GM19351 (cell line): ENCODE data around the gene LIPE.

Experiments
- ATAC-seq: cut with Tn5 transposase; IDR thresholded peaks from one replicate; pipeline ENCODE4 v1.9.1; 2021; ENCODE audit warnings: mild to moderate bottlenecking, moderate library complexity; ENCODE audit not compliant: unreplicated experiment

LIPE gene

DNA sequence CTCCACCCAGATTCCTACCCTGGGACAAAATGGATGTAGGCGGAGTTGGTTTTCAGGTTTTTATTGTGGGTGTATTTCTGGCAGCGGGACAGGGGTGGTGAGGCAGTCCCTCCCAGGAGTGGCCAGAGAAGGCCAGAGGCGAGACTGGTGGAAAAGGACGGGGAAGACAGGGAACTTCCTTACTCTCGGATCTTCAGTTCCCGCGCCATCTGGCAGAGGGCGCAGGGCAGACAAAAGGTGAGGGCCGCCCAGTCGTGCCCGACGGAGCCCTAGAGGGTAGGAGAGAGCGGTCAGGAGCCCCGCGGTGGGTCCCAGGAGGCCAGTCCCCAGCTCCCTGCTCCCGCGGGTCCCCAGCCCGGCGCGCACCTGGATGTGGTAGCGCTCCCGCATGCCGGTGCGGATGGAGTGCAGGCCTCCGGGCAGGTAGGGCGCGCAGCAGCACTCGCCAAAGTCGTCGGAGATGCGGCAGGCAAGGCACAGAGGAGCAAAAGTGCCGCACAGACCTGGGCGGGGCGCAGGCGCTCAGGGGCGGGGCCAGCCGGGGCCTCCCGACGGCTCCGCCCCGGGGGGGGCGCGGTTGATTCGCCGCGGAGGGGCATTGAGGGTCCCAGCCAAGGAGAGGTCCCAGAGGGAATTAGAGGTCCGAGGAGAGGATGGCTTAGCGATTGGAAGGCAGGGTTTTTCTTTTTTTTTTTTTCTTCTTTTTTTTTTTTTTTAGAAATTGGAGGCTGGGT, 40.0 kb downstream of the LIPE start:
- ATAC-seq, result no peak

DNA sequence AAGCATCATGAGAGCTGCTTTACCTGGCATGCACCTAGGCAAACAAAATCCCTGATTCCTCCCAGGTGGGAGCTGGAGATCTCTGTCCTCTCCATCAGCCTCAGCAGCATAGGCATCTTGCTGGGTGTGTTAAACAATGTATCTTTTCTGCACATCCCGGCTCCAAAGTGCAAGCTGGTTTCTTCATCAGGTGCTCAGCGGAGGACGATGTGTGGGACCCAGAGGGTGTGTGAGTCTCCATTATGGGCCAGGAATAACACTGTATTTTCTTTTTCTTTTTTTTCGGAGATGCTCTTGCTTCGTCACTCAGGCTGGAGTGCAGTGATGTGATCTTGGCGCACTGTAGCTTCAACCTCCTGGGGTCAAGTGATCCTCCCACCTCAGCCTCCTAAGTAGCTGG, 47.0 kb downstream of the LIPE start:
- no peak for ATAC-seq

DNA sequence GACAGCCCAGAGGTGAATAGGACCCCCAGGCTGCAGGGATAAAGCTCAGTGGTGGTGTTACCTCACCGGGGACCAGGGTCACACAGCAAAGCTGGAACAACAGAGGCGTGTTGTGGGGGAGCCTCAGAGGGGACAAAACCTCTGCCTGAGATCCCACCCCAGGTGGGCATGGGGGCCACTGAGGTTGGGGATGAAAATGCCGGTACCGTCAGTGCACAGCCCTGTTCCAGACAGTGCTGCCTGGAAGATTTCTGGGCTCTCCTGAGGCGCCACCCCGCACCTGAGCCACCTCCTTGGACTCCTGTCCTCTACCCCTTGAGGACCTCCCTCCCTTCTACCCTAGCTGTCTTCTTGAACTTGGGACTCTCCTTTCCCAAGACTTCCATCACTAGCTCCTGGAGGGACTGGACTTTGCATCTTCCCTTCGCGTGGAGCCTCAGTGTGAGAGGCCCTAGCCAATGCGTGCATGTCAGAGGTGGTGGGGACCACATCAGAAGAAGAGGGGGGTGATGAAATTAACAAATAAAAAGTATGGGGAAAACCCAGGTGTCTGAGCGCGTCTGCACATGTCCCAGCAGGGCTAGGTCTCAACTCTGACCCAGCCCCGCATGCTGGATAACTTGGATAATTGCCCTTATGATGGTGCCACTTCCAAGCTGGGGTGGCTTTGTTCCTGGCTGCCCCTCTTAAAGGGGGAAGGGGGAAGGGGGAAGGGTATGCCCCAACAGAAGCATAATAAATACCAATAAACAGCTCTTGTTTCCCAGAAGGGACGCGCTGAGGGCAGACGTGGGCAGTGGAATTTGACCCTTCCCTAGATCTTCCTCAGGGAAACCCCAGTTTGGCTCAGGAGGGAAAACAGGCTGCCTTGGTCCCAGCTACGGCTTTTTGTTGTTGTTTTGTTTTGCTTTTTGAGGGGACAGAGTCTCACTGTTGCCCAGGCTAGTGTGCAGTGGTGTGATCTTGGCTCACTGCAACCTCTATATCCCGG, 48.7 kb downstream of the LIPE start:
- no peak for ATAC-seq

DNA sequence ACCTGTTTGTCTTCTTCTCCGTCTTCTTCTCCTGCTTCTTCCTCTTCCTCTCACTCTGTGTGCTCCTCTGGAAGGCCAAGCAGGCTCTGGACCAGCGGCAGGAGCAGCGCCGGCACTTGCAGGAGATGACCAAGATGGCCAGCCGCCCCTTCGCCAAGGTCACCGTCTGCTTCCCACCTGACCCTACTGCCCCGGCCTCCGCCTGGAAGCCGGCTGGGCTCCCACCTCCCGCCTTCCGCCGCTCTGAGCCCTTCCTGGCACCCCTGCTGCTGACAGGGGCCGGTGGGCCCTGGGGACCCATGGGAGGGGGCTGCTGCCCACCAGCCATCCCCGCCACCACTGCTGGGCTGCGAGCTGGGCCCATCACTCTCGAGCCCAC, 51.0 kb downstream of the LIPE start:
- ATAC-seq, result no peak

DNA sequence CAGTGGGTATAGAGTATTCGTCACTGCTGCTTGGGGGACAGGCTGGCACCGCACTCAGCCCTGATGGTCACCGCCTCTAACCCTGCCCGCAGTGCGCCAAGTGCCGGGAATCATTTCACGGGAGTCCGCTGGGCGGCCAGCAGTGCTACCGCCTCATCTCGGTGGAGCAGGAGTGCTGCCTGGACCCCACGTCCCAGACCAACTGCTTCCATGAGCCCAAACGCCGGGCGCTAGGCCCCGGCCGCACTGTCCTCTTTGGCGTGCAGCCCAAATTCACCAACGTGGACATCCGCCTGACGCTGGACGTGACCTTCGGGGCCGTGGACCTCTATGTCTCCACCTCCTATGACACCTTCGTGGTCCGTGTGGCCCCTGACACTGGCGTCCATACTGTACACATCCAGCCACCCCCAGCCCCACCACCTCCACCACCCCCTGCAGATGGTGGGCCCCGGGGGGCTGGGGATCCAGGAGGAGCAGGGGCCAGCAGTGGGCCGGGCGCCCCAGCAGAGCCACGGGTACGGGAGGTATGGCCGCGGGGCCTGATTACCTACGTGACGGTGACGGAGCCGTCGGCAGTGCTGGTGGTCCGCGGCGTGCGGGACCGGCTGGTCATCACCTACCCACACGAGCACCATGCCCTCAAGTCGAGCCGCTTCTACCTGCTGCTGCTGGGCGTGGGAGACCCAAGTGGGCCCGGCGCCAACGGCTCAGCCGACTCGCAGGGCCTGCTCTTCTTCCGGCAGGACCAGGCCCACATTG, 51.6 kb downstream of the LIPE start:
- ATAC-seq, result no peak

DNA sequence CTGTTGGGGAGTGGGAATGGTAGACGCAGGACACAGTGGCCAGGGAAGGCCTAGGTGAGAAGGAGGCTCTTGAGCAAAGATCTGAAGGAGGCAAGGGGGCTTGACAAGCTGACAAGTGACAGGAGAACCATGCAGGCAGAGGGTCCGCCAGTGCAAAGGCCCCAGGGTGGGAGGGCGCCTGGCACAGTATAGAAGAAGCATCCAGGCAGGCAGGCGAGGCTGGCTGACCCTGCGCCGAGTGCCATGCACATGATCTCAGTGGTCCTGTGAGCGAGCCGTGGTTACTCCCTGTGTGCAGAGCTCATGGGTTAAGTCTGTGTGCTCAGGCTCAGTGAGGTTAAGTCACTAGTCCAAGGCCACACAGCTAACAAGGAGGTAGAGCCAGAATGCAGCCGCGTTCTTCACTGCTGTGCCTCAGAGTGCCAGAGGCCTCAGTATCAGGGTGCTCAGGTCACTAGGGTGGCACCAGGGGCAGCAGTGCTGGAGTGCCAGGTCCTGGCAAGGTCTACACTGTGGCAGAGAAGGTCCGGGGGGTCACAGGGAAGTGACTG, 52.3 kb downstream of the LIPE start:
- ATAC-seq, result no peak

DNA sequence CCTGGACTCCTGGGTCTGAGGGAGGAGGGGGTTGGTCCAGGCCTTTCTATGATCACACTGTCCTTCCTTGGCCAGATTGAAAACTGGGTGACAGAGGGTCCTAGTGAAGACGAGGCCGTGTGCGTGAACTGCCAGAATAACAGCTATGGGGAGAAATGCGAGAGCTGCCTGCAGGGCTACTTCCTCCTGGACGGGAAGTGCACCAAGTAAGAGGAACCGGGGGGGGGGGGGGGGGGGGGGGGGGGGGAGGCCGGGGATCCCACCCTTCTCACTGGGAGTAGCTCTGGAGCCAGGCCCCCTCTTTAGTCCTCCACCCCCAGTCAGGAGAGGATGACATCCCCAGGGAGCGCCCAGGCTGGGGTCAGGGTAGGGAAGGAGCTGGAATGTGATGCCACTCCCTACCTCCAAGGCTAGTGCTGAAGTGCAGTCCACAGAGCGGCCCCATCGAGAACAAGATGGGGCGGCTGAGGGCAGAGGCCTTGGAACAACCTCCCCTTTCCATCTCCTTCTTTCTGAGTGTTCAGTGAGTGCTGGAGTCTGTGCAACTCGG, 56.5 kb downstream of the LIPE start:
- no peak for ATAC-seq

DNA sequence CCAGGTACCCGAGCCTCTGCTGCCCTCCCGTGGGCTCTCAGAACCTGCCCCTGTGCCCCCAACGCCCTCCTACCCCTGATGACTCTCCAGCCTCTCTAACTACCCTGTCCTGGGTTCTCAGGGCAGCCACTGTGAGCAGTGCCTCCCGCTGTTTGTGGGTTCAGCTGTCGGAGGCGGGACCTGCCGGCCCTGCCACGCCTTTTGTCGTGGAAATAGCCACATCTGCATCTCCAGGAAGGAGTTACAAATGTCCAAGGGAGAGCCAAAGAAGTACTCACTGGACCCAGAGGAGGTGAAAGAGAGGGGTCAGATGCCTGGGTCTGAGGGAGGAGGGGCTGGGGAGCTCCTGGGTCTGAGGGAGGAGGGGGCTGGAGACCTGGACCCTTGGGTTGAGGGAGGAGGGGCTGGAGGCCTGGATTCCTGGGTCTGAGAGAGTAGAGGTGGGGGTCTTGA, 57.1 kb downstream of the LIPE start:
- no peak for ATAC-seq

DNA sequence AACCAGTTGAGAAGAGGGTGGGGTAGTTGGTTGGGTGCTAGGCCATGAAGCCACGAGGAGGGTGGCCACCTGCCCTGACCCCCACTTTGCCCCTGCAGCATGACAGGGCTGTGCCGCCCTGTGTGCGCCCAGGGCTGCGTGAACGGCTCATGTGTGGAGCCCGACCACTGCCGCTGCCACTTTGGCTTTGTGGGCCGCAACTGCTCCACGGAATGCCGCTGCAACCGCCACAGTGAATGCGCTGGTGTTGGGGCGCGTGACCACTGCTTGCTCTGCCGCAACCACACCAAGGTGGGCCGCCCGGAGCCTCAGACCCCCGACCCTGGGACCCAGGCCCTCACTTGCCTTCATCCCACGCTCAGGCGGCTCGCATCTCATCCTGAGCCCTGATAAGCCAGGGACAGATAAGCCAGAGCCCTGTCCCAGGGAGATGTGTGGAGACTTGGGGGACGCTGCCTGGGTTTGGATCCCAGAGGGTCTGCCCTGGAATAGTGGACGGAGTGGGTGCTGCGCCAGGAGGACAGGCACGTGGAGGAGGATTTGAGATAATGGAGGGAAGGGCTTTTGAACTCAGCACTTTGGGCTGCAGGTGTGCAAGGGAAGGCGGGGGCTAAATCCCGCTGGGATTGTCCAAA, 57.6 kb downstream of the LIPE start:
- ATAC-seq, result no peak

DNA sequence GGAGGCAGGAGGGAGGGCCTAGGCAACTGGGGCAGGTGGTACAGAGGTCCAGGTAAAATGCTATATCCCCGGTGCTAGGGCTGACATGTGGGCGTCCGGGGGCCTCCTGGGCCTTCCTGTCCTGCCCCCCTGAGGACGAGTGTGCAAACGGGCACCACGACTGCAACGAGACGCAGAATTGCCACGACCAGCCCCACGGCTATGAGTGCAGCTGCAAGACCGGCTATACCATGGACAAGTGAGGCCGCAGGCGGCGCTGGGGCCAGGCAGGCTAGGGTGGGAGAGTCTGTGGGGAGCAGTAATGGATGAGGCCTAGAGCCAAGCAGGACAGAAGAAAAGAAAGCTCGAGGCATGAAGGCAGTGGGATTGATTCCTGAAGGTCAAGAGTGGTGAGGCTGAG, 58.4 kb downstream of the LIPE start:
- ATAC-seq, result no peak

DNA sequence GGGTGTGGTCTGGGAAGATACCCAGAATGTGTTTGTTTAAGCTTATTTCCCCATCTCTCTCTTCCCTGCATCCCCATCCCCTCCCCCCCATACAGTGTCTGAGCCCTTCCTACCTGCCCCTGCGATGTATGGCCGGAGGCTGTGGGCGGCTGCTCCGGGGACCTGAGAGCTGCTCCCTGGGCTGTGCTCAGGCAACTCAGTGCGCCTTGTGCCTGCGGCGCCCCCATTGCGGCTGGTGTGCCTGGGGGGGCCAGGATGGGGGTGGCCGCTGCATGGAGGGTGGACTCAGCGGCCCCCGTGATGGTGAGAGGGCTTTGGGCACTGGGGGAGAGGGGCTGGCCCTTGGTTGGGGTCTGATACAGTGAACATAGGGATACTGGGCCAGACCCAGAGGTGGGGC, 58.8 kb downstream of the LIPE start:
- no peak for ATAC-seq

DNA sequence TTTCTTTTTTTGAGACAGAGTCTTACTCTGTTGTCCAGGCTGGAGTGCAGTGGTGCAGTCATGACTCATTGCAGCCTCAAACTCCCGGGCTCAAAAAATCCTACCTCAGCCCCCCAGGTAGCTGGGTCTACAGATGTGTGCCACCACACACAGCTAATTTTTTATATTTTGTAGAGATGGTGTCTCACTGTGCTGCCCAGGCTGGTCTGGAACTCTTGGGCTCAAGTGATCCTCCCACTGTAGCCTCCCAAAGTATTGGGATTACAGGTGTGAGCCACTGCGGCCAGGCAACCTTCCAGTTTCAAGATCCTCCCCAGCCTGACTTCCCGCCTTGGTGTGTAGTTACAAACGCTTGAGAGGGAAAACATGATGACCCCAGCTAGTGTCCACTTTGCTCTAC, 59.3 kb downstream of the LIPE start:
- ATAC-seq, result no peak

DNA sequence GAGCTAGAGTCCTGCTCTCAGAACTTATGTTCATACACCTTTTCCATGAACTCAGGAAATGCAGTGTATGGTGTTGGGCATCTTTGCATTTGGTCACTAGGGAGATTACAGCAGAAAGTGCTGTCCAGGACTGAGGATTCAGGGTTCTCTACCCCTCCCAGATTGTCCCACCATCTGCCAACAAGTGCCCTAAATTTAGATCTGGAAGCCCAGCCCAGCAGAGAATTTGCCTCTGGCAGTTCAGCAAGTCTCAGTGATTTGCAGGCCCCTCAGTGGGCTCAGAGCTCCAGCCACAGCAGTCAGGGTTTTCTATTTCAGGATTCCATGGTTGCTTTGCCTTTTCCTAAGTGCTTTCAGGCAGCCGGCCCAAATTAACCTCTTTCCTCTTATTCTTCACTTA, 60.5 kb downstream of the LIPE start:
- ATAC-seq, result no peak

DNA sequence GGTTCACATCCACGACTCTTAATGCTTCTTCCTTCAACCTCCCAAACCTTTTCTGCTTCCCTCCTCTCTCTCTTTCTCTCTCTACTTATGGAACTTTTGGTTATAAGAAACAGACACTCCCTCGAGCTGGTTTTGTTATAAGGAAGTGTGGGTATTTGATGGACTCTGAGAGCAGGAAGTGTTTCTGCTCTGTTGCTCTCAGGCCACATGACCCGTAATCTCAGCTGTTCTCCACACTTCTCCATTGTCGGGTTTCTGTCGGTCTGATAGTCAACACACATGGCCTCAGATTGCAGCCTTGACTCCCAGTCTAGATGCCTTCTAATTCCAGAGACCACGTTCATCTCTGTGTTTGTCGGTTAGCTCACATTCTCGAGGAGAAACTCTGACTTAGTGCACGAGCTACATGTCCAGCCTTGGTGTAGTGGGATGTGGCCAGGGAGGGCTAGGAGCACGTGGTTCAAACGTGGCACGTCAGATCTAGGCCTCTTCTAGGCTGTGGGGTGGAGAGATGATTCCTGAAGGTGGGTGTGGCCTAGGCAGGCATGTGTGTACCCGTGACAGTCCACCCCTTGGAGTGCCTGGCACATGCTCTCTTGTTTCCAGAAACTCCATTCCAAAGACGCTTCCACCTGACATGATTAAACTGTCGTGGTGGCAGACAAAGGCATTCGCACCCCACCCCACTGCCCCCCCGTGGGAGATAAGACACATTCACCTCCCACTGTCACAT, 63.4 kb downstream of the LIPE start:
- ATAC-seq, result no peak

DNA sequence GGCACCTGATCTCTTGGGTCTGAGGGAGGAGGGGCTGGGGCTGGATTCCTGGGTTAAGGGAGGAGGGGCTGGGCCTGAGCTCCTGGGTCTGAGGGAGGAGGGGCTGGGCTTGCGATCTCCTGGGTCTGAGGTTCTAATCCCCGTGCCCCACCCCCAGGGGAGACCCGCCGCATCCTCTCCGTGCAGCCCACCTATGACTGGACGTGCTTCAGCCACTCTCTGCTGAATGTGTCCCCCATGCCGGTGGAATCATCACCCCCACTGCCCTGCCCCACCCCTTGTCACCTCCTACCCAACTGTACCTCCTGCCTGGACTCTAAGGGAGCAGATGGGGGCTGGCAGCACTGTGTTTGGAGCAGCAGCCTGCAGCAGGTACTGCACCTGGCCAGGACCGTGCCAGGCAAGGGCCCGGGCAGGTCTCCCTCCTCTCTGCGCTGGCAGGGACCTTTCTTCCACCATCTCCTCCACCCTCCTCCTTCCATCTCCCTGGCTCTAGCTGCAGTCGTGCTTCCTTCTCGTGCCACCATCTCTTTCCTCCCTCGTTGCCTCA, 64.2 kb downstream of the LIPE start:
- ATAC-seq, result no peak

DNA sequence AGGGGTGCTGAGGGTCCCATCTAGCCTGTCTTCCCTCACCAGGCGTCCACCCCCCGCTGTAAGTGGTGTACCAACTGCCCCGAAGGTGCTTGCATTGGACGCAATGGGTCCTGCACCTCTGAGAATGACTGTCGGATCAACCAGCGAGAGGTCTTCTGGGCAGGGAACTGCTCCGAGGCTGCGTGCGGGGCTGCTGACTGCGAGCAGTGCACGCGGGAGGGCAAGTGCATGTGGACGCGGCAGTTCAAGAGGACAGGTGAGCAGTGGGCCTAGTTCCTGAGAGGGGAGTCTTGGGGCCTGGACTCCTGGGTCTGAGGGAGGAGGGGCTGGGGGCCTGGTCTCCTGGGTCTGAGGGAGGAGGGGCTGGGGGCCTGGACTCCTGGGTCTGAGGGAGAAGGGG, 64.8 kb downstream of the LIPE start:
- no peak for ATAC-seq

DNA sequence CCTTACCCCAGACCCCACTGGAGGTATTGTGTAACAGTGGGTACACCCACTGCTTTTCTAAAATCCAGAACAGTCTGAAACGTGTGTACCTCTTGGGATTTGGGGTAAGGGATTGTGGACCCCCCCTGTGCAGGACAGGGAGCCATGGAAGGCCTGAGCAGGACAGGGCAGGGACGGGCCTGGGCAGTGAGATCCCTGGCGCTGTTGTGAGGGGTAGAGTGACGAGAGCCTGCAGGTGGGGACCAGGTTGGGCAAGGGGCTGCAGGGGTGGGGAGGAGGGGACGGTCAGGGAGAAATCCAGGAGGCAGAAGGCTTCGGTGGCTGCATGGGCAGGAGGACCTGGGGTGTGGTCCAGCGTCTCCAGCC, 65.7 kb downstream of the LIPE start:
- ATAC-seq, result no peak

DNA sequence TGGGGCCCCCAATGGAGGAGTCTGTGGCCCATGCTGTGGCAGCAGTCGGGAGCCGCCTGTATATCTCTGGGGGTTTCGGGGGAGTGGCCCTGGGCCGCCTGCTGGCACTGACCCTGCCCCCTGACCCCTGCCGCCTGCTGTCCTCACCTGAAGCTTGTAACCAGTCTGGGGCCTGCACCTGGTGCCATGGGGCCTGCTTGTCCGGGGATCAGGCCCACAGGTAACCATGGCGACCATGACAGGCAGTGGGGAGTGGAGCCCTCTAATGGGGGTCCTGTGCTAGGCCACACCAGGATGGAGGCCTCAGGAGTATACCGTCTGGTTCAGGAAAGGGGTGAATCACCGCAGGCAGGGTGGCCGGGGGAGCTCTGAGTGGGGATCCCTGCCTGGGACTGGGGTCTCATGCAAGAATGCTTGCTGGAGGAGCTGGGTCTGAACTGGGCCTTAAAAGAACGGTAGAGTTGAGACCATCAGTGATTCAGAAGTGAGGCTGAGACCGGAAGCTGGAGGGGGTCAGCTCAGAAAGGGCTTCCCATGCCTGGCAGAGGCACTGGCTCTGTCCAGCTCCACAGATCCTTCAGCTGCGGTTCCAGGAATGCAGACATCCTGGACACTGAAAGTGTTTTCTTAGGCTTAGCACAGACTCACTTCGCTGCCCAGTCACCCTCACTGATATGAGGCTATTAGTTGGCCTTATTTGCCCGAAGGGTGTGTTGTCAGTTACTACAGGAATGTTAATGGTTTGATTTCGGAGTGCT, 66.2 kb downstream of the LIPE start:
- ATAC-seq, result no peak

DNA sequence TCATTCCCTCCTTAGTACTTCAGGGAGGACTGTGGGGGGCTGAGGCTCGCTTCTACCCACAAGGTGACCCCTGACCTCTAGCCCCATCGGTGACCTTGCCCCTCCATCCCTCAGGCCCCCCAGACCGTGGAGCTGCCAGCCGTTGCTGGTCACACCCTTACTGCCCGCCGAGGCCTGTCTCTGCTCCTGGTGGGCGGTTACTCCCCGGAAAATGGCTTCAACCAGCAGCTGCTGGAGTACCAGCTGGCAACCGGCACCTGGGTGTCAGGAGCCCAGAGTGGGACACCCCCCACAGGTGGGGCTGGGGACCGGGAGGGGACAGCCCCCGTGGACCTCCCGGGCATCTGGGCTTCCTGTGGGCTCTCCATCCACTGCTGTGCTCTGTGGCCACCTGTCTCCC, 69.9 kb downstream of the LIPE start:
- no peak for ATAC-seq
